DMS53 treated with DMSO at 0.1 percent for 48 hours (cell line): ENCODE measurements around the gene WWOX.

Experiments
- DNase-seq: peaks from one replicate; lab custom pipeline; 2025; ENCODE audit not compliant: unreplicated experiment; lab: John Stamatoyannopoulos, UW

The WWOX gene

DNA sequence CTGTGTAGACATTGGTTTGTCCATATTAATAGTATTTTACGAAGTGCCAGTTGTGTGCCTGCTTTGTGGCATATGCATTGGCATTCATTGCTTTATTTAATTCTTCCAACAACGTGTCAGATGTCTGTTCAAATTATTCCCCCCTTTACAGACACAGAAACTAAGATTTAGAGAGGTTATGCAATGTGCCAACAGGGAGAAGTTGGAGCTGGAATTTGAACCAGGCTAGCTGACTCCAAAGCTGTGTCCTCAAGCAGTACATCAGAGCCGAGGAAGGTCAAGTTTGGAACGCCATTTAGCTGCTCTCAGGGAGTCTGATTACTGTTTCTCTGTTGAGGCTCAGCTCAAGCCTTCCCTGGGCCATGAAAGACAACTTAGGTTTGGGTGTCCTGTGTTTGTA, 232.3 kb downstream of the WWOX start:
- no peak for DNase-seq

DNA sequence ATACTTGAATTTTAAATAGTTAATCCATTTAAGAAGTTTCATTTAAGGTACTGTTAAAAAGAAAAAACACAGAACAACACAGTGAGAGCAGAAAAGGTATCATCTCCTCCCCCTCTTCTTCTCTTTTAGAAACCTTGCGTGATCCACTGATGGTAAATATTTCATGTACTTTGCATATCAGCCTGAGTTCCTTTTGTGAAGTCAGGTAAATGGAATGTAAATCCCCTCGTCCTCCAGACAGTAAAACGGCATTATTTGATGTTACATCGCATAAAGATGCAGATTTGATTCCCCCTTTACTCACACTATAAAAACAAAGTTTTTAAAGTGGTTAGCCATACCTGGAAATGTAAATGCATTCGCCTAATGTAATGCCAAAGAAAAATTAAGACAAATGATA, 234.4 kb downstream of the WWOX start:
- DNase-seq, result no peak

DNA sequence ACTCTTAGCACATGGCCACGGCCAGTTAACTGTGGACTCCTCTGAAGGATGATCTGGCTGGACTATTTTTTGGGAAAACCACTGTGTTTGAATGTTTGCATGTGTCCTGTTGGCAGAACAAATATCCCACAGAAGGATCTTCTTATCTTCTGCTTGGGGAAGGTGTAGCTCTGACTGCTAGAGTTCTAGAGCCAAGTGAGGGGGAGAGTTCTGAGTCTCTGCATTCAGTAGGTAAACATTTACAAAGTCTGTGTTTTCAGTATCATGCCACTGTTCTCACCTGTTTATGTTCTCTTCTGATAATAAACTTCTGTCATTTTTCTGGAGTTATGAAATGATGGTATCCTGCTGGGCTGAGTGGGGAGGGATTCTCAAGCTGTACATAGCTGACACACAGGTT, 241.1 kb downstream of the WWOX start:
- no peak for DNase-seq

DNA sequence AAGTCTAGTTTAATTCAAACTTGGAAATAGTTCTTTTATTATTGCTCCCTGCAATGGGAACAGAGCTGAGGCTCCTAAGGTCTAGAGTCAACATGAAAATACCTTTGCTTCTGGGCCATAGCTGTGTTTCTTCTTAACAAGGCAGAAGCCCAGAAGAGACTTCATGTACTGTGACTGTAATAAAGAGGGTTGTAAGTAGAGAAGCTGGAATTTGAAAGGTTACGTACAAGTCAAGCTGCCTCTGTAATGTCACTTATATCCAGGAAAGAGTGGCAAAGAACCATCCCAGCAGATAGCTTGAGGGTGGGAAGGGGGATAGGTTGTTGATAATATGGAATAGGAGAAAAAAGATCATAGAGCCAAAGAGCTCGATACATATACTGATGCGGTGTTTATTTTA, 248.6 kb downstream of the WWOX start:
- DNase-seq, result no peak

DNA sequence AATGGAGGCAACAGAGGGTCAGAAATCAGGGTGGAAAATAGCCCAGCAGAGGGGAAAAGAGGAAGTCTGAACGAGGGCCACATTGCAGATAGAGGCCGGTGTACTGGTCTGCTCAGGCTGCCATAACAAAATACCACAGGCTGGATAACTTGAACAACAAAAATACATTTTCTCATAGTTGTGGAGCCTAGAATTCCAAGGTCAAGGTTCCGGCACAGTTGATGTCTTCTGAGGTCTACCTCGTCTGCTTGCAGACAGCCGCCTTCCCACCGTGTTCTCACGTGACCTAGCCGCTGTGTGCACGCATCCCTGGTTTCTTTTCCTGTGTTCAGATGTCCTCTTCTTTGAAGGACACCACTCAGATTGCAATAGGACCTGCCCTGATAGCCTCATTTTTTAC, 249.4 kb downstream of the WWOX start:
- no peak for DNase-seq

DNA sequence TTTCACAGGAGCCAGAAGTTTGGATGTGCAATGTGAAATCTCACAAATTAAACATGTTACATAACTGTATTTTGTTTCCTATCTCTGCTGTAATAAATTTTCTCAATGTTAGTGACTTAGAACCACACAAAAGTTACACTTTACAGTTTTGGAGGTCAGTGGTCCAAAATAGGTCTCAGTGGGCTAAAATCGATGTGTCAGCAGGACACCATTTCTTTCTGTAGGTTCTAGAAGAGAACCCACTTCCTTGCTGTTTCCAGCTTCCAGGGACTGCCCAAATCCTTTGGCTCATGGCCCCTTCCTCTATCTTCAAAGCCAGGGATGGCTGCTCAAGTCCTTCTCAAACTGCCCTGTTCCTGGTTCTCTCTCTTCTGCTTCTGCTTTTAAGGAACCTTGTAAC, 252.7 kb downstream of the WWOX start:
- DNase-seq, result no peak

DNA sequence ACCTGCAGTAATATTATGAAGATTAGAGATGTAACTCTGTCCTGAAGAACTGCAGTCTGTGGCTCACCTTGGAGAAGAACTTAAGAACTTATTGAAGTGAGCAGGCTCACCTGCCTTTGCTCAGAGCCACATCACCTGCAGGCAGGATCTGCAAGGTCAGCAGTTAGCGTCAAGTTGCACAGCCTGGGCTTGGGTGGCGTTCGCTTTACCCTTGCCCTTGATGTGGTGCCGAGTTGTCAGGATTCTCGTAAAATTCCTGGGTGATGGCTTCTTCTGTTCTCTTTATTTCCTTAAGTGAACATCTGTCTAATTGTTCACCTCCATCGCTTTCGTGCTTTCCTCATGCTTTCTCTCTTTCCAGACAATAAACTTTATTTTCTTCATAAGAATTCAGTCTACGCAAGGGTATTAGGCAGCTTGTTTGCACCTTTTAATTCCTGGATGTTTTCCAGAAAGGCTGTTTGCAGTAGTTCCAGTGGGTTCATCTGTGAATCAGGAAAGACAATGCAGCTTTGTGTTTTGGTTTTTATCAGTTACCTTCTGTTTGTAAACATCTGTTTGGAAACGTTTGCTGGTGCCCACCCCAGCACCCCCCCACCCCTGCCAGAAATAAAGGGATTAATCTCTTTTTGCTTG, 254.3 kb downstream of the WWOX start:
- DNase-seq, result no peak

DNA sequence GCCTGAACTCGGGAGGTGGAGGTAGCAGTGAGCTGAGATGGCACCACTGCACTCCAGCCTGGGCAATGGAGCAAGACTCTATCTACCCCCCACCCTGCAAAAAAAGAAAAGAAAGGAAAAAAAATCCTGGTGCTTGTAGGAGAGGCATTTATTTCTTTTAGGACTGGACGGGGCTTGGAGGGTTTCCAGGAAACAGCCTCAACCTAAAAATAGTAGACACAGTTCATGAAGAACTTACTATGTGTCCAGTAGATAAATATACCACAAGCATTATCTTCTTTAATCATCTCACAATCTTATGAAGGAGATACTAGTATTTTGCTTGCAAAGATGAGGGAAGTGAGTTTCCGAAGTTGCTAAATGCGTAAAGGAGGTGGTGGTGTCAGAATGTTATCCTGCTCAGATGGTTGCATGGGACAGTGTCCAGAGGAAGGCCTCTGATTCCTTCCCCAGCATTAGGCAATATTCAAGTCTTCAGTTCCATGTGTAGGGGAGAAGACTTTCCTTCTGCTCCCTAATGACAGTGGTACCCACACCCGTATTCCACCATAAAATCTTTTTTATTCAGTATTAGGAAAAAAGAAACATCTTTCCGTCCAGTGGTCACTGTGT, 263.2 kb downstream of the WWOX start:
- no peak for DNase-seq

DNA sequence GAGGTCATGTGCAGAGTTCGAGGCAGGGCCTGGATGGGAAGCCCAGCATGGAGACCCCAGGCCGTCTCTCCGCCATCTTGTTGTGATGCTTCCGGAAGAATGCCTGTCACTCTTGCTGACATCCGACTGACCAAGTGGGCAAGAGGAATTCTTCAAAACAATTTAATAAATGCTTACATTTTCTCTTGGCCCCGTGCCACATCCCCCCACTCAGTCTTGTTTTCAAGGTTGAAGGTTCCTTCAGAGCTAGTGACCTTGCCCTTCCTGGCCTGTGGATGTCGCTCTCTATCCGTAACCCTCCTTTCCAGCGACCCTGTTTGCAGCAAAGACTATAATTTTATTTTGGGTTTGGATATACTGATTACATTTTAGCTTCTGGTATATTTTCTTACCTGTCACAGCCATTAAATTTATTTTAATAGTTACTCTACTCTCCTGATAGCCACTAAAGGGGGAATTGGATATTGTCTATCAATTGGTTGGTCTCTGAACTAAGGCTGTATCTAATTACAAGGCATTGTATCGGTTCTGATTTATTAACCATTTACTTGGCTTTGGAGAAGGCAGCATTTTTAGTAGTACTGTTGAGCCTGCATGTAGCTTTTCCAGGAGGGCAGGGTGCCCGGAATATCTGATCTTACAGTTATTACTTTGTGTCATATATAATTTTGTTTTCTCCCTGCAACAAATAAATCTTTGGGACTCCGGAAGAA, 264.5 kb downstream of the WWOX start:
- DNase-seq, result no peak

DNA sequence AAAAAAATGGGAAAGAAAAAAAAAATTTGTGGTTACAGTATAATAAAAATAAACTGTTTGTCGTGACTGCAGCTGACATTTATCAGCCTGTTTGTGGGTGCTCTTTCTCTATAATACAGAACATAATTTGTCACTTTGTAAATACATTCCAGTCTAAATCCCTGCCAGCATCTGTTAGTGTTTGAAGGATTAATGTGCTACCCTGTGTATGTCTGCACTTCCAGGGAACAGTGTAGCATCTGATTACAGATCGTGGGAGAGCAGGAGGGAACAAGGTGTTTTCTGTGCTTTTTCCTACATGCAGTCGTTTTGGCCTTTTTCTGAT, 265.1 kb downstream of the WWOX start:
- no peak for DNase-seq

DNA sequence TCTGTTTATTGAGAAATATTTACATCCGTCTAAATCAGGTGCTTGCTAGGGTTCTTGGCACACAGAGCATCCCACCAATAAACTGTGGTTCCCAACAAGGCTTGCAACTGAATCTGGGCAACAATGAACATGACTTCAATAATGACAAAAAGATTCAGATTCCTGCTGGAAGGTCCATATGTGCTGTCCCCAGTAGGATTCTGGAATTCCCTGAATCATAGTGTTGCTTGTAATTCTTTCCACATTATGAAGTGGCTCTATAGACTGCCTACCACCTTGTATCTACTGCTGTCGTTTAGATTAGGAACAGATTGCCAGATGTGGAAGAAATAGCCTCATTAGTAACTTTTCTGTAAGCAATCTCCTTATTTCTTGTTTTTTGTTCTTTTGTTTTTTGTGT, 265.9 kb downstream of the WWOX start:
- no peak for DNase-seq

DNA sequence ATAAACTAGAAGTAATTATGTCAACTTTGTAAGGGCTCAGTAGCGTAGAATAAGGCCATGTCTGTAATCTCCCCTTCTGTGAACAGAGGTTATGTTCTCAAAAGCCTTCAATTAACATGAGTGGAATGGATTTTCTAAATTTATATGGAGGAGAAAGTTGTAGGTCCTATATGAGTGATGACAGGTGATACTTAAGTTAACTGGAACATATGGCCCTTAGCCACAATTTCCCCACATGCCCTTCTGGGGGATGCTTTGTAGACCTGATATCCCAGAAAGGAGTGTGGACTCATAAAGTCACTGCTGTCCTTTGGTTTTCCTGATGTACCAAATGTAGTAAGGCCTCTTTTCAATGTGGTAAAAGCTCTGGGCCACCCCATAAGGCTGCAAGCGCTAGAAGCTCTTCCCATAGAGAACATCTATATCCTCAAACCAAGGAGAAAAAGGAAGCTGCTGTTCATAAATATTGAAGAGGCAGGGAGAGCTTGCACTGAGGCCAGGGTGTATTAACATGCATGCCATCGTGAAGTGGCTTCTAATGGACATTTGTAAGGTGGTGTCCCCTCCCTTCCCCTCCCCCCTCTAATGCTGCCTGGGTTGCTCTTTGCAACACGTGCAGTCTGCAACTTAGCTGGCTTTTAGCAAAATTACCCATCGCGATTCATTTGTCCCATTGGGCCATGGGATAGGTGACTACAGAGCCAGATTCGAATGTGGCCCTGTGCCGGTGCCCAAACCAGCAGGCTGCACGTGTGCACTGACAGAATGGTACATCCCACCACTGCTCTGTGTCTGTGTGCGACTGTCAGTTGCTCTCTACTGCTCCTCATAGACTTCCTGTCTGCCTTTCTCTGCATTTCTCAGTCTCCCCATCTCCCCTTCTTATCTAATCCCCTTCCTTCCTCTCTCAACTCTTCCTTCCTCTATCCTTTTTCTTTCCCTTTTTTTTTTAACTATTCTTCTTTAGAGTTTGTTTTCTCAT, 269.0 kb downstream of the WWOX start:
- no peak for DNase-seq

DNA sequence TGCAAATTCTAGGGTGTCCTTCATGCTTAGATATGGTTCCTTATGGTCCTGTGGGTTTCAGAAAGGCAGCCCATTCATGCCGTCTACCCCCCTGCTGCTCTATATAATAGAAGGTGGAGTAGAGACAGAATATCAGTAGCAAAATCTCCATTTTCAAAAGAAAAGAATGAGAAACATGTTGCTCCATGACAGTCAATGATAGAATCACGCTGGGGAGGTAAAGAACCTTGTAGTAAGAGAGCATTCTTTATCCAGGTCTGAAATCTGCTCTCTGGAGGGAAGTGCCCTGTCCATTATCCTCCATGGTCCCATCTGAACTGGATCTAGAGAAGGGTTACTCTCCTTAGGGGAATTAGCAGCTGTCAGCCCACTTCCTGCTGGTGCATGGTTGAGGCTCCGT, 272.8 kb downstream of the WWOX start:
- DNase-seq, result no peak

DNA sequence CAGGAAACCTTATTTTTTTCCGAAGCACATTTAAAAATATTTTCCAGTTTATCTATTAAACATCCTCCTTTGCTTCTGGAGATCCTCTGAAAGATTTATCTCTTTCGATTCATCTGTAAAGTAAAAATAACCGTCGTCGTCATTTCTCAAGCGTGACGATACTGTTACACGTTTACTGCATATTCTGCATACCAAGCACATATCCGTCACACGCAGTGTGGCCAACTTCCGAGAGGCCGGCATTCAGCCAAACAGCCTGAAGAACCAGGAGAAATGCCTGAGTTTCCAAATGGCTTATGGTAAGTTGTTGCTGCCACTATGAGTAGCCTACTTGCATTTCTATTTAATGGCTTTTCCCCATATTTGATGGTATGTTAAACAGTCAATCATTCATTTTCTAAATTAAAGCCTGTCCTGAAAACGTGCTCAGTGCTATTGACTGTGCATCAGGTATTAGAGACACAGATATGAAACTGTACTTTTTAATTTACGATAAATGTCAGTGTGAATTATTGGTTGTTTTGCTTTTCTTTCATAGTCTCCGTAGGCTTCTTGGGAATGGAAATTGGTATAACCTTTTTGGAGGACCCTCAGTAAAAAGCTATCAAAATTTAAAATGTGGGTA, 275.7 kb downstream of the WWOX start:
- no peak for DNase-seq

DNA sequence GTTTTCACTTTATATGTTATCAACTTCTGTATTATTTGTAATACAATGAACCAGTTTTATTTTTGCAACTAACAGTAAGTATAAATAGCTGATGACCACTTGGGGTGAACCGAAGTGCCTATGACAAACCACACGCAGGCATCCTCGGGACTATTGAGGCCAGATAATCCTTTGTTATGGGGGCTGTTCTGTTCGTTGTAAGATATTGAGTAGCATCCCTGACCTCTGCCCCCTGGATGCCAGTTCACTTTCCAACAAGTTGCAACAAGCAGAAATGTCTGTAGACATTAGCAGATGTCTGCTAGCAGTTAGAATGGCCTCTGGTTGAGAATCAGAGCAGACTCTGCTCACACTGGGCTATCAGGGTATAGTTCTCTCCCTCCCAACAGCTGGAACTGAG, 277.0 kb downstream of the WWOX start:
- no peak for DNase-seq

DNA sequence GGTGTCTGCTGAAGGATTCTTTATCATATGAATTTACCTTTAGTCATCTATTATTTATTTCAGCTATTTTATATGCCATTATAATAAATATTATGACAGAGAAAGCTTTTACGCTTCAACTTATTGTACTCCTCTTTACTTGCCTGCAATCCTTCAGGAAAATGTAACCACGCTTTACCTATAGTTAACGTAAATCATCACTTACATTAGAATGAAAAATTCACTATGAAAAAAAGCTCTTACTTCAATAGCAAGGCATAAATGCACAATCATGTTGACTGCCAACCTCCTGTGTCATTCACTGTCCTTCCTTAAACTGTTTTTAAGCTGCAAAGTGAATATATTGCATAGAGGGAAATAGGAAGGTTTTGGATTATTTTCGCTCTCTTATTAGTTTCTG, 277.9 kb downstream of the WWOX start:
- DNase-seq, result no peak

DNA sequence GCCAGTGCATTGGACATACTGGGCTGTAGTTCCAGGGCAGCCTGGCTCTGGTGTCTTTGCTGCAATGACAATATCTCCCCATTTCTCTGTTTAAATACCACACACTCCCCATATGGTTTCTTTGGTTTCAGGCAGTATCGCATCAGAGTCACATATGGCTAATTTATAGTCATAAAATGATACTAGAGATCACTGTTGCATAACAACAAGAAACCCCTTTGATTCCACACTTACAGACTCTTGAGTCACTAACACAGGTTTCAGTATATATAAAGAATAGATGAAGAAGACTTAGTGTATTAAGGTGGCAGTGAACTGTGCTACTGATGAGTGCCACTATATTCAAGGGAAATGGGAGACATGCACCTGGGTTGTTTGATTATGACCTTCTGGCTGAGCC, 281.6 kb downstream of the WWOX start:
- DNase-seq, result no peak

DNA sequence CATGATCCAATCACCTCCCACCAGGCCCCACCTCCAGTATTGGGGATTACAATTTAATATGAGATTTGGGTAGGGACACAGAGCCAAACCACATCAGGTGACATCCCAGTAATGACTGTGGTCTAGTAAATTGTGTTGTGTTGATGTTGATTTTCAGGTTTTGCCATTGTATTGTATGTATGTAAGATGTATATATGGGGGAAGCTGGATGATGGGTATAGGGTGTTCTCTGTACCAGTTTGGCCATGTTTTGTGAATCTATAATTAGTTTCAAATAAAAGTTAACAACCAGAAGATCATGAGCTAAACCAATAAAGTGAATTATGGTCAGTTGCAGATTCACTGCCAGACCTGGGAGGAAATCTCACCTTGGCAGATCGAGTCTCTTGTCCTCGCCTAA, 283.7 kb downstream of the WWOX start:
- DNase-seq, result no peak

DNA sequence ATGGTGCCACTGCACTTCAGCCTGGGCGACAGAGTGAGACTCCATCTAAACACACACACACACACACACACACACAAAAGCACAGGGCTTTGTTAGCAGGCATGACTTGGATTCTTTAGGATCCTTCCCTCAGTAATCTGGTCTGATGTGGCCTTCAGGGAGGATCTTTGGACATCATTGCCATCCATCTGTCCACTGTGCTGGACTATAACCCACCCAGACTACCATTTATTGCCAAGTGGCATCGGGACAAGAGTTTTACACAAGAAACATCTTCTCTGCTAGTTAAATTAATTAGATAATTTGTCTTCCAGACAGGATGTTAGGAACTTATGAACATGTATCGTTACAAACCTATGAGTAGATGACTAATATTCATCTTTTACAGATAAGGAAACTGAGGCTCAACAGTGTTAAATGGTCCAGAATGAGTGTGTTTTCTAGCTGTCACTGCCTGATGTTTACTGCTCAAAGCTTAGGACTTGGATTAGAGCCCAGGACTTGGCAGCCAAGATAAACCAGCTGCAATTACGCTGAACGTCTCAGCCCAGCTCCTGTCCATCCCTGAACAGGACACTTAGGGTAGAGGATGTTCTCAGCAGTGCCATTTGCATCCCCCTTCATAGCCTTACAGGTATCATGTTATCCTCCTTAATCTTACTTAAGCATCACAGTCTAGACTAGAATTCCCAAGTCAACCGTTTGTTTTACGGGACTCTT, 285.8 kb downstream of the WWOX start:
- no peak for DNase-seq

DNA sequence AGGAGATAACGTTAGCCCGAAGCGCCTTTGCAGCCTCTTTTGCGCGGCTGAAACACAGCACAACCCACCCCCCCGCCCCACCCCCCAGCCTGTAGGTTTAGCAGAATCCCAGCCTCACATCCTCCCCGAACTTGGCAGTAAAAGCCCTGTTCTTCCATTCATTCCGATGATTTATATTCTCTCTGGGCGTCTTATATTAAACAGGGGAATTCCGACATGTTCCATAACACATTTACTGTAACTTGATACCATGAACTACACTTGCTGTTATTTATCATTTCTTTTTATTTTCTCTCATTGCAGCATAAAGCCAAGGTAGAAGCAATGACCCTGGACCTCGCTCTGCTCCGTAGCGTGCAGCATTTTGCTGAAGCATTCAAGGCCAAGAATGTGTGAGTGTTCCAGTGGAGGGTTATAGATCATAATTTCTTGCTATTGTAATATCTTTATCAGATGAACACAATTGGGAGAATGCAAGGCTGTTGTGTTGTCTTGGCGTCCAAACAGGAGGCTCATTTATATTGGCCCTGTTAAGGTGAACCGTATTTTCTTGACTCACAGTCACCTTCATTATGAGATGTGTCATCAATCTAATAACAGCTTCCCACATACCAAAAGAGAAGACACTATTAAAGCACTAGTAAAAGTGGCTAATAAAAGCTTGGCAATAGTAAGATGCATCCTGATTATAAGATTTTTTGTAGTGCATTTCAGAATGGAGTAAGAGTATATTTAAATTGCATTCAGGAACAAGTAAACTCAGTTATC, 287.3 kb downstream of the WWOX start:
- no peak for DNase-seq
